ENCODE data around the gene SPOCD1.
"Not testable (repeated sequence)": the region's sequence is repeated elsewhere in the genome, so short reads cannot be mapped to it uniquely, and the experiment has no call there.

Gene SPOCD1

GRCh38 chr1:31830511-31830910 lies 14.7 kb upstream of the SPOCD1 start:
- FAIRE-seq = no peak

DNA sequence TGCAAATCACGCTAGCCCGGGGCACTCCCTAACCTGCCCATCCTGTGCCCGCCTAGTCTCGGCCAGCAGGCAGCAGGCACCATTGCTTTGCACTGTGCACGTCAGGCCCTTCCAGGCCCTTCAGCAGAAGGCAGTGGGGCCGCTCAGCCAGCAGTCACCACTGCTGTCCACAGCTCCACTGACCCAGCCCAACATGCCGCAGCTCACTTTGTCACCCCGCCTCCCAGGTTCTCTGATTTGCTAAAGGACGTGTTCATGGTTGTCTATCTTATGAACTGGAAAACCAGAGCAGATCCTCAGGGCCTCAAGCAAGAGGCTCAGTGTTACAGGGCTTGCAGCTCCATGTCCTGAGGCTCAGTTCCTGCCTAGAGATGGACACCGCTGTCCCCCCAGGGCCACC lies 14.2 kb upstream of the SPOCD1 start:
- DNase-seq (ENCODE audit: extremely low spot score, insufficient read length, low read depth) (no peak), FAIRE-seq (no peak)

More at GRCh38 chr1:31830511-31830910, 14.7 kb upstream of the SPOCD1 start:
- DNase-seq (ENCODE audit: extremely low spot score, insufficient read length, low read depth) = no peak

- no peak for FAIRE-seq
- DNase-seq (ENCODE audit: extremely low spot score, insufficient read length, low read depth) = no peak
Measured at GRCh38 chr1:31828926-31829690, 13.3 kb upstream of the SPOCD1 start.

- no peak for DNase-seq (ENCODE audit: extremely low spot score, insufficient read length, low read depth)
- FAIRE-seq = no peak
Measured at GRCh38 chr1:31828341-31828740, 12.5 kb upstream of the SPOCD1 start.

- no peak for FAIRE-seq
Measured at GRCh38 chr1:31823780-31824179, 8.0 kb upstream of the SPOCD1 start.

GRCh38 chr1:31822766-31823165 lies 6.9 kb upstream of the SPOCD1 start:
- FAIRE-seq (no peak), DNase-seq (ENCODE audit: extremely low spot score, insufficient read length, low read depth) (no peak)

More at GRCh38 chr1:31823780-31824179, 8.0 kb upstream of the SPOCD1 start:
- no peak for DNase-seq (ENCODE audit: extremely low spot score, insufficient read length, low read depth)

DNA sequence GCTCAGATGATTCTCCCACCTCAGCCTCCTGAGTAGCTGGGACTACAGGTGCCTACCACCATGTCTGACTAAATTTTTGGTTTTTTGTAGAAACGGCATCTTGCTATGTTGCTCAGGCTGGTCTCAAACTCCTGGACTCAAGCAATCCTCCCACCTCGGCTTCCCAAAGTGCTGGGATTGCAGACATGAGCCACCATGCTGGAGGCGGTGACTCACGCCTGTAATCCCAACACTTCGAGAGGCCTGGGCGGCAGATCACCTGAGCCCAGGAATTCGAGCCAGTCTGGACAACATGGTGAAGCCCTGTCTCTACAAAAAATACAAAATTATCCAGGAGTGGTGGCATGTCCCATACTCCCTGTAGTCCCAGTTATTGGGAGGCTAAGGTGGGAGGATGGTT lies 4.4 kb upstream of the SPOCD1 start:
- FAIRE-seq; DNase-seq (ENCODE audit: extremely low spot score, insufficient read length, low read depth): not testable (repeated sequence)

DNA sequence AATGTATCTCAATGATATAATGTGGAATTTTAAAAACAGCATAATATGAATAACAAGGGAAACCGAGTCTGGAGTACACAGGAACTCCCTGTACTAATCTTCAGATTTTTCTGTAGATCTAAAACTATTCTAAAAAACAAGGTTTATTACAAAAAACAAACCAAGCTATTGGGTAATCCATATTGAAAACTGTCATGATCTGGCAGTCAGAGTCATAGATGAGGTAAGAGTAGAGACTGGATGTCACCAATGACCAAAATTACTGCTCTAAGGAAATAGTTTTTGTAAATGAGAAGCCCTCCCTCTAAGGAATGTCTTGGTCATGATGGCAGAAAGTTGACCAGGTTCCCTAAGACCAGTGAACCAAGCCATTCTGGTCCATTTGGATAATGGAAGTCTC lies 2.4 kb upstream of the SPOCD1 start:
- FAIRE-seq (no peak), DNase-seq (ENCODE audit: extremely low spot score, insufficient read length, low read depth) (no peak)

DNA sequence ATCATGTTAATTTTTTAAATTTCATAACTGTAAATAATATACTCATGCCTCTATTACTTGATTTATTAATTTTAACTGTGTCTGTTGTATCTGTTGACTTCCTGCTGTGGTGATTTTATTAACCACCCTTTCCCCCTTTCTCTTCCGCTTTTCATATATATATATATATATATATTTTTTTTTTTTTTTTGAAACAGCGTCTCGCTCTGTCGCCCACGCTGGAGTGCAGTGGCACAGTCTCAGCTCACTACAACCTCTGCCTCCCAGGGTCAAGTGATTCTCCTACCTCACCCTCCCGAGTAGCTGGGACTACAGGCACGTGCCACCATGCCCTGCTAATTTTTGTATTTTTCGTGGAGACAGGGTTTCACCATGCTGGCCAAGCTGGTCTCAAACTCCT lies 1.1 kb upstream of the SPOCD1 start:
- FAIRE-seq; DNase-seq (ENCODE audit: extremely low spot score, insufficient read length, low read depth): not testable (repeated sequence)

DNA sequence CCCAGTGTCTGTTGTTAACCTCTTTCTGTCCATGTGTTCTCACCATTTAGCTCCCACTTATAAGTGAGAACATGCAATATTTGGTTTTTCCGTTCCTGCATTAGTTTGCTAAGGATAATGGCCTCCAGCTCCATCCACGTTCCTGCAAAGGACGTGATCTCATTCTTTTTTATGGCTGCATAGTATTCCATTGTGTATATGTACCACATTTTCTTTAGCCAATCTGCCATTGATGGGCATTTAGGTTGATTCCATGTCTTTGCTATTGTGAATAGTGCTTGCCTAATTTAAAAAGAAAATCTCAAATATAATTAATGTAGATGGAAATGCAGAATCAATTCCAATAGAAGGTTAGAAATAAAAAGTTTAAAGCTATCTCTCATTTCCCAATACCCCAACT lies 679 bp upstream of the SPOCD1 start:
- not testable (repeated sequence) for FAIRE-seq; DNase-seq (ENCODE audit: extremely low spot score, insufficient read length, low read depth)

DNA sequence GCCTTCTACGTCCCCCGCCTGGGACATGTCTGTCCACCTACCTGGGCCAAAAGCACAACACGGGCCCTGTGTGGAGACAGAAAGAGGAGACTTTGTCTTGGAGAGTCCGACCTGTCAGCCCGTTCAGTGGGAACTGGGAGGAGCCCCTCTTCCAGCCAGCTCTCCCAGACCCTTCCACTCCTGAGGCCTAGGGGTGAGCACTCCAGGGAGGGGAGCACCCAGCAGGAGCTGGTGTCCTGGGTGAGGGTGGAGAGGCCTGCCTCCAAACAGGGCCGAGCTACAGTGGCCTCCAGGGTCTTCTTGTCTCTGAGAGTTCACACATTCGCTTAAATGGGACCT lies 546 bp downstream of the SPOCD1 start:
- DNase-seq (ENCODE audit: extremely low spot score, insufficient read length, low read depth) (no peak), FAIRE-seq (no peak)

DNA sequence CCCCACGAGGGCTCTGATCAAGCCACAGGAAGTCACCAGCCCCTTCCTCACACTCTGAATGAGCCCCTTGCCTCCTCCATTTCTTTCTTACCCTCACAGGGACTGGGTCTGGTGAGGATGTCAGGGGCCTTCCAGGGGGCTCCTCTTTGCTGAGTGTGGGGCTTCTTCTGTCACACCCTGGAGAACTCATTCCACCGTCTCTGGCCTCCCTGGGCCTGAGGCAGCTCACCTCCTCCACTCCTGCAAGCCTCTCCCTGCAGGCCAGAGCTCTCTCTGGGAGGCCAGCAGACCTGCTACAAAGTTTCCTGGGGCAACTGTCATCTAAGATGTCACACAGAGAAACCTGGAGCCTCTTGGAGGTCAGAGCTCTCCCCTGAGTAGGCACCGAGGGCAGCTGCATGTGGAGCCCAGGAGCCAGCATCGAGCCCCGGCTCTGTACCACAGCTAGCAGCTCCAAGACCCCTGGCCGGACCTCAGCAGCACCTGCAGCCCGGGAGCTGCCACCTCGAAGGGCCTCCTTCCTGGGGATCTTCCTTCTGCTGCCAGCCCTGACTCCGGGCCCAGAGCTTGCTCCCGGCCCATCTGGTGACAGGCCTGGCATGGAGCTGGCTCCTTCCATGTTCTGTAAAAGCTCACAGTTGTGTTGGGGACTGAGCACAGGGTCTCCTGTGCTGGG lies 1.1 kb downstream of the SPOCD1 start:
- FAIRE-seq = no peak
- DNase-seq (ENCODE audit: extremely low spot score, insufficient read length, low read depth) = no peak

- DNase-seq (ENCODE audit: extremely low spot score, insufficient read length, low read depth) (no peak), FAIRE-seq (no peak)
Measured at GRCh38 chr1:31814041-31814511, 1.7 kb downstream of the SPOCD1 start.

- no peak for DNase-seq (ENCODE audit: extremely low spot score, insufficient read length, low read depth)
- no peak for FAIRE-seq
Measured at GRCh38 chr1:31812158-31812829, 3.5 kb downstream of the SPOCD1 start.

- FAIRE-seq (no peak), DNase-seq (ENCODE audit: extremely low spot score, insufficient read length, low read depth) (no peak)
Measured at GRCh38 chr1:31811605-31812004, 4.2 kb downstream of the SPOCD1 start.

- DNase-seq (ENCODE audit: extremely low spot score, insufficient read length, low read depth) = no peak
- no peak for FAIRE-seq
Measured at GRCh38 chr1:31809698-31810097, 6.1 kb downstream of the SPOCD1 start.

- no peak for DNase-seq (ENCODE audit: extremely low spot score, insufficient read length, low read depth)
Measured at GRCh38 chr1:31807273-31808048, 8.4 kb downstream of the SPOCD1 start.

DNA sequence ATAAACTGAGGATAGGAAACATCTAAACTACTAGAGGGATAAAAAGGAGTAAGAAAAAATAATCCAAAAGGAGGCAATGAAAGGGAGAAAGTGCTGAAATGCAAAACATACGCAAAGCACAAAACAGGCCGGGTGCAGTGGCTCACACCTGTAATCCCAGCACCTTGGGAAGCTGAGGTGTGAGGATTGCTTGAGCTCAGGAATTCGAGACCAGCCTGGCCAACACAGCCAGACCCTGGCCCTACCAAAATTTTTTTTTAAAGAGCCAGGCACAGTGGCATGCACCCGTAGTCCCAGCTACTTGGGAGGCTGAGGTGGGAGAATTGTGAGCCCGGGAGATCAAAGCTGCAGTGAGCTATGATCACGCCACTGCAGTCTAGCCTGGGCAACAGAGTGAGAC lies 10.5 kb downstream of the SPOCD1 start:
- no peak for DNase-seq (ENCODE audit: extremely low spot score, insufficient read length, low read depth)
- no peak for FAIRE-seq

More at GRCh38 chr1:31807273-31808048, 8.4 kb downstream of the SPOCD1 start:
- no peak for FAIRE-seq

- no peak for FAIRE-seq
Measured at GRCh38 chr1:31804098-31804497, 11.7 kb downstream of the SPOCD1 start.

GRCh38 chr1:31803610-31804009 lies 12.2 kb downstream of the SPOCD1 start:
- FAIRE-seq = no peak

More at GRCh38 chr1:31804098-31804497, 11.7 kb downstream of the SPOCD1 start:
- no peak for DNase-seq (ENCODE audit: extremely low spot score, insufficient read length, low read depth)

More at GRCh38 chr1:31803610-31804009, 12.2 kb downstream of the SPOCD1 start:
- DNase-seq (ENCODE audit: extremely low spot score, insufficient read length, low read depth) = no peak

Data from GM18507 (cell line).